Measurements from ENCODE around the gene BRINP3. TPM values are rescaled to one million over a fixed set of nuclear protein-coding genes. Genes with fewer than 3 reads are reported as not detected.
A peak's percentile ranks its signal among the peaks of the same experiment; 100 is the strongest.

The BRINP3 gene
- total RNA-seq, 2 experiments from 2014 or later = not detected

- BruUV-seq (replicated peaks) = no TSS peak
- DNase-seq (ENCODE audit: low spot score) = no peak
- no peaks in the 10 kb centered on the region for H3K36me3 ChIP-seq (ENCODE audit: insufficient read depth, low read length)
These were observed 379.6 kb downstream of the BRINP3 start for GRCh38 chr1:190098107-190098506.

GRCh38 chr1:190095596-190095995 lies 382.1 kb downstream of the BRINP3 start:
- Histone ChIP-seq H3K4me1 (ENCODE audit: insufficient read depth, low read length, poor library complexity, severe bottlenecking) (no peaks in the 10 kb centered on the region), H3K27ac (ENCODE audit: low read depth, low read length, poor library complexity, severe bottlenecking) (no peak overlapping the region), H3K4me2 (ENCODE audit: low read length) (no peak overlapping the region), H4K20me1 (ENCODE audit: insufficient read depth, low read length) (no peaks in the 10 kb centered on the region), H3K9me3 (ENCODE audit: low read length) (no peaks in the 10 kb centered on the region), H3K9me2 (ENCODE audit: insufficient read depth, low read length) (no peaks in the 10 kb centered on the region), H3K36me3 (ENCODE audit: insufficient read depth, low read length) (no peaks in the 10 kb centered on the region), H3K4me3 (ENCODE audit: low read depth, low read length, poor library complexity, severe bottlenecking) (no peak overlapping the region), H2AFZ (ENCODE audit: low read length) (no peak overlapping the region), H3K79me2 (ENCODE audit: insufficient read depth, low read depth, low read length) (no peaks in the 10 kb centered on the region)
- DNase-seq (ENCODE audit: low spot score) = no peak
- BruUV-seq (replicated peaks) = no TSS peak
- intact Hi-C loops (cut with micrococcal nuclease; ENCODE audit: unreplicated experiment) = no loop called here
- TF ChIP-seq EZH2phosphoT487 (IDR thresholded peaks at IDR 0.05; ENCODE audit: borderline replicate concordance, low read depth, low read length) = no peak
- TF ChIP-seq CTCF (conservative IDR thresholded peaks at IDR 0.05; ENCODE audit: low read length) = no peak
- CTCF ChIA-PET (ENCODE audit: unreplicated experiment) = no interaction called here
- POLR2A ChIA-PET = interaction anchor here (0.6 to 1.5 kb wide), 2 partner anchors 12 to 647 kb away, joined by 3 to 4 read pairs; no protein-coding TSS in a partner anchor

More at GRCh38 chr1:190098107-190098506, 379.6 kb downstream of the BRINP3 start:
- Histone ChIP-seq H3K4me2 (ENCODE audit: low read length) (no peak overlapping the region), H3K4me3 (ENCODE audit: low read depth, low read length, poor library complexity, severe bottlenecking) (no peak overlapping the region), H3K9me2 (ENCODE audit: insufficient read depth, low read length) (no peaks in the 10 kb centered on the region), H3K9me3 (ENCODE audit: low read length) (no peaks in the 10 kb centered on the region), H3K4me1 (ENCODE audit: insufficient read depth, low read length, poor library complexity, severe bottlenecking) (no peaks in the 10 kb centered on the region), H3K79me2 (ENCODE audit: insufficient read depth, low read depth, low read length) (no peaks in the 10 kb centered on the region), H3K27ac (ENCODE audit: low read depth, low read length, poor library complexity, severe bottlenecking) (no peak overlapping the region), H4K20me1 (ENCODE audit: insufficient read depth, low read length) (no peaks in the 10 kb centered on the region), H2AFZ (ENCODE audit: low read length) (no peak overlapping the region)
- no peak for TF ChIP-seq CTCF (conservative IDR thresholded peaks at IDR 0.05; ENCODE audit: low read length)
- TF ChIP-seq EZH2phosphoT487 (IDR thresholded peaks at IDR 0.05; ENCODE audit: borderline replicate concordance, low read depth, low read length) = no peak
- CTCF ChIA-PET (ENCODE audit: unreplicated experiment) = no interaction called here
- intact Hi-C loops (cut with micrococcal nuclease; ENCODE audit: unreplicated experiment) = no loop called here
- POLR2A ChIA-PET = no interaction called here

- ChIA-PET POLR2A (interaction anchor here (0.6 to 1.4 kb wide), 3 partner anchors 21 to 740 kb away, joined by 3 to 4 read pairs (median 3); no protein-coding TSS in a partner anchor), CTCF (ENCODE audit: unreplicated experiment) (no interaction called here)
- H3K9me2 ChIP-seq (ENCODE audit: insufficient read depth, low read length) = no peaks in the 10 kb centered on the region
- H2AFZ ChIP-seq (ENCODE audit: low read length) = no peak overlapping the region
- DNase-seq (ENCODE audit: low spot score) = peak; percentile 24
- no peak overlapping the region for H3K27ac ChIP-seq (ENCODE audit: low read depth, low read length, poor library complexity, severe bottlenecking)
- H3K4me3 ChIP-seq (ENCODE audit: low read depth, low read length, poor library complexity, severe bottlenecking) = no peak overlapping the region
- no peaks in the 10 kb centered on the region for H3K79me2 ChIP-seq (ENCODE audit: insufficient read depth, low read depth, low read length)
- H4K20me1 ChIP-seq (ENCODE audit: insufficient read depth, low read length) = no peaks in the 10 kb centered on the region
- H3K4me2 ChIP-seq (ENCODE audit: low read length) = no peak overlapping the region
- BruUV-seq (replicated peaks) = no TSS peak
- H3K36me3 ChIP-seq (ENCODE audit: insufficient read depth, low read length) = no peaks in the 10 kb centered on the region
- no peaks in the 10 kb centered on the region for H3K4me1 ChIP-seq (ENCODE audit: insufficient read depth, low read length, poor library complexity, severe bottlenecking)
- intact Hi-C loops (cut with micrococcal nuclease; ENCODE audit: unreplicated experiment) = no loop called here
- H3K9me3 ChIP-seq (ENCODE audit: low read length) = no peaks in the 10 kb centered on the region
- TF ChIP-seq EZH2phosphoT487 (IDR thresholded peaks at IDR 0.05; ENCODE audit: borderline replicate concordance, low read depth, low read length) = no peak
- peak; percentile 73 for TF ChIP-seq CTCF (conservative IDR thresholded peaks at IDR 0.05; ENCODE audit: low read length)
These were observed 393.1 kb downstream of the BRINP3 start for GRCh38 chr1:190084552-190084951.

All from OCI-LY7 (cell line).